Measurements from ENCODE around the gene KPNA2.

GRCh38 chr17:68048996-68049395 lies 13.5 kb downstream of the KPNA2 start:
- no peak for TF ChIP-seq POLR2A (IDR thresholded peaks at IDR 0.05)
- TF ChIP-seq CTCF (IDR thresholded peaks at IDR 0.05 in 8 of 11, conservative IDR thresholded peaks at IDR 0.05 in 3 of 11), result no peak
